Fibroblast of skin of back (primary cell): Measurements from ENCODE around the gene ARFGAP2.
"Not testable (repeated sequence)": the region's sequence is repeated elsewhere in the genome, so short reads cannot be mapped to it uniquely, and the experiment has no call there.

Experiments
- DNase-seq: peaks from one replicate; pipeline ENCODE4 v3.0.0-alpha.2; 2013

The ARFGAP2 gene

GRCh38 chr11:47148270-47148669, 28.4 kb downstream of the ARFGAP2 start:
- DNase-seq, result no peak

- DNase-seq, result no peak
Observed at GRCh38 chr11:47147681-47148080, 29.0 kb downstream of the ARFGAP2 start.

- DNase-seq, result no peak
Observed at GRCh38 chr11:47147250-47147649, 29.4 kb downstream of the ARFGAP2 start.

GRCh38 chr11:47144541-47144940, 32.1 kb downstream of the ARFGAP2 start:
- DNase-seq, result no peak

- peak; percentile 85 for DNase-seq
Observed at GRCh38 chr11:47143322-47143721, 33.4 kb downstream of the ARFGAP2 start.

GRCh38 chr11:47139878-47140277, 36.8 kb downstream of the ARFGAP2 start:
- DNase-seq, result no peak

GRCh38 chr11:47137476-47137875, 39.2 kb downstream of the ARFGAP2 start:
- DNase-seq, result no peak

GRCh38 chr11:47136921-47137320, 39.8 kb downstream of the ARFGAP2 start:
- no peak for DNase-seq

GRCh38 chr11:47136327-47136726, 40.4 kb downstream of the ARFGAP2 start:
- DNase-seq, result no peak

GRCh38 chr11:47132981-47133380, 43.7 kb downstream of the ARFGAP2 start:
- DNase-seq, result no peak

- no peak for DNase-seq
Observed at GRCh38 chr11:47132490-47132889, 44.2 kb downstream of the ARFGAP2 start.

- no peak for DNase-seq
Observed at GRCh38 chr11:47131136-47131535, 45.5 kb downstream of the ARFGAP2 start.

GRCh38 chr11:47130543-47130942, 46.1 kb downstream of the ARFGAP2 start:
- DNase-seq, result no peak

GRCh38 chr11:47127213-47127612, 49.5 kb downstream of the ARFGAP2 start:
- no peak for DNase-seq

GRCh38 chr11:47125083-47125482, 51.6 kb downstream of the ARFGAP2 start:
- DNase-seq, result no peak

GRCh38 chr11:47124675-47125074, 52.0 kb downstream of the ARFGAP2 start:
- DNase-seq, result no peak

GRCh38 chr11:47123094-47123493, 53.6 kb downstream of the ARFGAP2 start:
- no peak for DNase-seq

- no peak for DNase-seq
Observed at GRCh38 chr11:47121731-47122130, 54.9 kb downstream of the ARFGAP2 start.

- DNase-seq, result no peak
Observed at GRCh38 chr11:47121056-47121455, 55.6 kb downstream of the ARFGAP2 start.

- not testable (repeated sequence) for DNase-seq
Observed at GRCh38 chr11:47118958-47119688, 57.6 kb downstream of the ARFGAP2 start.
